AG04450 (cell line): Measurements from ENCODE around the gene B4GALT6. TPM values are rescaled to one million over a fixed set of nuclear protein-coding genes. Genes with fewer than 3 reads are reported as not detected.

Source experiments
- CTCF ChIA-PET: fragments of 300-600, 350-600 bp; formaldehyde crosslinking; extraction: SDS; loops from one replicate; lab custom pipeline; 2022; ENCODE audit warnings: antibody characterized with exemption, inconsistent platforms; lab: Charles Lee
- POLR2A ChIA-PET: fragments of 350-600 bp; formaldehyde crosslinking; extraction: SDS; loops from one replicate; lab custom pipeline; 2021; ENCODE audit warnings: antibody characterized with exemption, inconsistent platforms; lab: Yijun Ruan, JAX
- DNase-seq: peaks from one replicate; pipeline ENCODE4 v3.0.0-alpha.2; 2011; ENCODE audit warnings: low read depth, low spot score
- H3K27ac ChIP-seq: one replicate; pipeline ENCODE4 v1.5.1; 2012; ENCODE audit warnings: low read depth, low read length, control low read depth
- H3K27me3 ChIP-seq: one replicate; pipeline ENCODE4 v1.6.0; 2012; ENCODE audit warnings: low read length; ENCODE audit not compliant: control insufficient read depth, insufficient read depth
- H3K4me3 ChIP-seq: 2 replicates; pipeline ENCODE4 v1.5.1; 2011; ENCODE audit warnings: mild to moderate bottlenecking, low read depth, low read length, control low read depth
- H3K9me3 ChIP-seq: 2 replicates; pipeline ENCODE4 v1.5.1; 2012; ENCODE audit warnings: low read length; ENCODE audit not compliant: control insufficient read depth, insufficient read depth
- CTCF ChIP-seq: IDR thresholded peaks from 2 replicates; pipeline ENCODE4 v1.5.1; 2011; ENCODE audit warnings: low read depth, low read length, control low read depth, inconsistent platforms
- polyA plus RNA-seq: library from polyadenylated mRNA; depleted of rRNA; stranded (reverse); fragments of >200 nt; gene quantifications from 2 replicates; pipeline ENCODE4 v1.2.3, GENCODE V29; 2011

B4GALT6 gene
- polyA plus RNA-seq, 1 experiment, result 0.40 TPM

- Histone ChIP-seq H3K9me3 (no peaks in the 10 kb centered on the region; the same call in 1 of the 2 replicates), H3K27ac (no peak overlapping the region), H3K4me3 (no peak overlapping the region), H3K27me3 (no peaks in the 10 kb centered on the region)
- ChIA-PET POLR2A (no interaction called here), CTCF (no interaction called here)
- no peak for DNase-seq
- no peak for TF ChIP-seq CTCF
These were observed 98.4 kb downstream of the B4GALT6 start for GRCh38 chr18:31585991-31586390.

- H3K4me3 ChIP-seq, result no peak overlapping the region
- H3K9me3 ChIP-seq, result no peaks in the 10 kb centered on the region
- ChIA-PET POLR2A (no interaction called here), CTCF (no interaction called here)
- no peaks in the 10 kb centered on the region for H3K27me3 ChIP-seq
- H3K27ac ChIP-seq, result no peak overlapping the region
- TF ChIP-seq CTCF, result no peak
- DNase-seq, result no peak
These were observed 101.1 kb downstream of the B4GALT6 start for GRCh38 chr18:31583185-31583854.

- CTCF ChIA-PET, result no interaction called here
- POLR2A ChIA-PET, result no interaction called here
- no peak for DNase-seq
These were observed 102.7 kb downstream of the B4GALT6 start for GRCh38 chr18:31581498-31582197.

GRCh38 chr18:31579375-31579774 lies 105.0 kb downstream of the B4GALT6 start:
- H3K27me3 ChIP-seq, result no peaks in the 10 kb centered on the region
- TF ChIP-seq CTCF, result no peak
- no peak for DNase-seq
- H3K27ac ChIP-seq, result no peak overlapping the region
- no peaks in the 10 kb centered on the region; the same call in 1 of the 2 replicates for H3K9me3 ChIP-seq
- ChIA-PET CTCF (no interaction called here), POLR2A (no interaction called here)
- no peak overlapping the region for H3K4me3 ChIP-seq

More at GRCh38 chr18:31581498-31582197, 102.7 kb downstream of the B4GALT6 start:
- Histone ChIP-seq H3K27me3 (no peaks in the 10 kb centered on the region), H3K4me3 (no peak overlapping the region), H3K27ac (no peak overlapping the region), H3K9me3 (no peaks in the 10 kb centered on the region)
- no peak for TF ChIP-seq CTCF

- Histone ChIP-seq H3K27me3 (no peaks in the 10 kb centered on the region), H3K9me3 (no peaks in the 10 kb centered on the region; the same call in 1 of the 2 replicates), H3K27ac (no peak overlapping the region), H3K4me3 (no peak overlapping the region)
- DNase-seq, result no peak
- TF ChIP-seq CTCF, result no peak
- ChIA-PET CTCF (no interaction called here), POLR2A (no interaction called here)
These were observed 106.3 kb downstream of the B4GALT6 start for GRCh38 chr18:31578126-31578525.
